Measurements from ENCODE around the gene TEAD3. TPM values are rescaled to one million over a fixed set of nuclear protein-coding genes. Genes with fewer than 3 reads are reported as not detected.

Gene TEAD3
- total RNA-seq, 1 experiment from 2014 or later, result 27.0 TPM

DNA sequence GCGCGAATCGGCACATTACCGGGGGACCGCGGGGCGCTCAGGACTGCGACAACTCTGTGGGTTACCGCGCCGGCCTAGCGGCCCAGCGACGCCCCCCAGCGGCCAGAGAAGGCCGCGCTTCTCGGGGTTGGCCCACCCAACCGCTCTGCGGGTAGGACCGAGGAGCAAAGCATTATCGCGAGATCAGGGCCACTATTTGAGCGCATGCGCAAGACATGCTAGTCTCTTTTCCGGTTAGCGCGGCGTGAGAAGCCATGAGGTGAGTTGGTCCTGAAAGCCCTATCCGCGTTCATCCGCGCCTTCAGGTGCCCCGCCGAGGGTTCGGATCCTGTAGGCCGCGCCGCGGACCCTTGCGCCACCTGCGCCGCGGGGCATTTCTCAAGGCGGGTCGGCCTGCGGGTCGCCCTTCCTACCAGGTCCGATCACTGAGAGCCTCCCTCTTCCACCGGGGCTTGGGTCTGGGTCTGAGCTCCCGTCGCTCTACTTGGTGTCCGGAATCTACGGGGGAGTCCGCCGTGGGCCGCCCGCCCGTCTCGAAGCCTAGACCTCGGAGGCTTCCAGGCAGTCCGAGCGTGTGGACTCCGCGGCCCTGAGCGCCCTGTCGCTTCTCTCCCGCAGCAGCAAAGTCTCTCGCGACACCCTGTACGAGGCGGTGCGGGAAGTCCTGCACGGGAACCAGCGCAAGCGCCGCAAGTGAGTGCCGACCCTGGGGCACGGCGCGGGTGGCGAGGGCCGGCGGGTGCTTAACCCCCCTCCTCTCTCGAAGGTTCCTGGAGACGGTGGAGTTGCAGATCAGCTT is 28.5 kb downstream of the TEAD3 start, which contains the start of gene RPL10A:
TSS of gene RPL10A (plus strand) at position 221 of the 799 bp plus-strand sequence. CDS start at position 255, 34 bp downstream.
- peak; percentile 95 for DNase-seq
- H3K23ac ChIP-seq (ENCODE audit: insufficient read length, low read depth, low read length), result no peak within 1 kb of the TSS
- no peak within 1 kb of the TSS for H2BK12ac ChIP-seq (ENCODE audit: insufficient read length, low read depth, low read length)
- H3K27ac Mint-ChIP-seq, result peak within 1 kb of the TSS; percentile 93 to 99 (median 98)
- peaks cover 3% of the 10 kb centered on the region; the same call in 1 of the 2 replicates for H3K4me1 ChIP-seq (ENCODE audit: insufficient read depth, low read length)
- peak within 1 kb of the TSS; percentile 95 for H3K4me2 ChIP-seq (ENCODE audit: insufficient read depth, insufficient read length, low read length)
- peak within 1 kb of the TSS; percentile 93 for H3K9ac ChIP-seq (ENCODE audit: extremely low read depth, insufficient read length, low read length)
- no peak within 1 kb of the TSS for H2AFZ ChIP-seq (ENCODE audit: low read length)
- H2BK20ac ChIP-seq (ENCODE audit: low read depth, low read length, poor library complexity, severe bottlenecking), result no peak within 1 kb of the TSS
- H3K79me2 ChIP-seq (ENCODE audit: insufficient read depth, low read length), result peaks cover 19% of the 10 kb centered on the region; the same call in 1 of the 2 replicates
- H3K18ac ChIP-seq (ENCODE audit: insufficient read length, low read depth, low read length), result peak within 1 kb of the TSS; percentile 95
- peaks cover 28 to 39% of the 10 kb centered on the region in 2 experiments for H3K4me1 Mint-ChIP-seq
- H3K23me2 ChIP-seq (ENCODE audit: insufficient read length, low read depth, low read length, poor library complexity, severe bottlenecking), result peaks cover 15% of the 10 kb centered on the region
- no peak within 1 kb of the TSS for H4K8ac ChIP-seq (replicated peaks; ENCODE audit: insufficient read length, low read depth, low read length)
- H3K36me3 Mint-ChIP-seq (ENCODE audit: insufficient read depth in 1 of 3, low read depth in 3 of 3), result peaks cover 41 to 79% (median 76%) of the 10 kb centered on the region in 3 experiments
- H3T11ph ChIP-seq (ENCODE audit: low read length), result no peak within 1 kb of the TSS
- 0 out of 2 replicates have a peak within 1 kb of the TSS, but pooled peaks have one; percentile 5 for H2BK15ac ChIP-seq (ENCODE audit: low read depth, low read length)
- H3K14ac ChIP-seq (ENCODE audit: insufficient read depth, low read length), result peak within 1 kb of the TSS; percentile 94
- H4K20me1 ChIP-seq (ENCODE audit: control insufficient read depth, insufficient read depth, insufficient read length), result no peaks in the 10 kb centered on the region
- peaks cover 3% of the 10 kb centered on the region for H3K79me1 ChIP-seq (ENCODE audit: insufficient read depth, low read depth, low read length, poor library complexity, severe bottlenecking)
- no peak within 1 kb of the TSS for H3K56ac ChIP-seq (ENCODE audit: insufficient read length, low read depth, low read length)
- H3K27me3 Mint-ChIP-seq (ENCODE audit: low read depth), result peaks cover 6% of the 10 kb centered on the region
- H3K9me3 ChIP-seq (ENCODE audit: control insufficient read depth, low read depth, low read length), result no peaks in the 10 kb centered on the region
- WGBS (ENCODE audit: extremely low coverage, insufficient read length, low lambda C conversion rate), result no CpG with 5 or more reads among the region's 86 CpGs
- H2BK120ac ChIP-seq (ENCODE audit: low read depth, low read length, poor library complexity, severe bottlenecking), result no peak within 1 kb of the TSS
- peak within 1 kb of the TSS; percentile 21 for H2BK5ac ChIP-seq (ENCODE audit: insufficient read length, low read length)
- TF ChIP-seq CTCF (conservative IDR thresholded peaks at IDR 0.05), result peak; percentile 99
- peak within 1 kb of the TSS; percentile 91 to 98 for H3K4me3 Mint-ChIP-seq
- H3K9me3 Mint-ChIP-seq, result peaks cover 6 to 7% of the 10 kb centered on the region in 2 experiments; a peak in 4 of 5 replicates
- H4K5ac ChIP-seq (ENCODE audit: insufficient read length, low read depth, low read length), result peak within 1 kb of the TSS; percentile 18
- H3K27ac ChIP-seq (ENCODE audit: insufficient read length, low read depth, low read length), result peak within 1 kb of the TSS; percentile 6
- H2AK5ac ChIP-seq (ENCODE audit: insufficient read length, low read length), result no peak within 1 kb of the TSS
- H4K91ac ChIP-seq (ENCODE audit: insufficient read length, low read depth, low read length), result no peak within 1 kb of the TSS
- no peaks in the 10 kb centered on the region for H3K27me3 ChIP-seq (ENCODE audit: insufficient read depth, low read length)
- H3K4ac ChIP-seq (ENCODE audit: low read depth, low read length), result peak within 1 kb of the TSS; percentile 73; the same call in 1 of the 2 replicates
